GM19438 (cell line): ENCODE measurements around the gene DCAKD.

ENCODE experiments used
- ATAC-seq: cut with Tn5 transposase; IDR thresholded peaks from one replicate; pipeline ENCODE4 v1.9.1; 2021; ENCODE audit warnings: low read depth; ENCODE audit not compliant: unreplicated experiment

Gene DCAKD

GRCh38 chr17:45051060-45051719, at the start of gene DCAKD:
DCAKD (minus strand) TSS chr17:45051632; CDS start chr17:45034885, 16,747 bp downstream.
- ATAC-seq = peak; percentile 93

- ATAC-seq = no peak
These were observed 47.6 kb upstream of the DCAKD start for GRCh38 chr17:45098869-45099616.

GRCh38 chr17:45098081-45098868, 46.8 kb upstream of the DCAKD start:
- no peak for ATAC-seq

GRCh38 chr17:45096926-45097325, 45.5 kb upstream of the DCAKD start:
- ATAC-seq = no peak

- no peak for ATAC-seq
These were observed 44.7 kb upstream of the DCAKD start for GRCh38 chr17:45096141-45096540.

- ATAC-seq = no peak
These were observed 42.1 kb upstream of the DCAKD start for GRCh38 chr17:45093444-45094110.

- no peak for ATAC-seq
These were observed 41.5 kb upstream of the DCAKD start for GRCh38 chr17:45092911-45093430.

- ATAC-seq = no peak
These were observed 40.5 kb upstream of the DCAKD start for GRCh38 chr17:45091778-45092425.

GRCh38 chr17:45090711-45091110, 39.3 kb upstream of the DCAKD start:
- ATAC-seq = no peak

GRCh38 chr17:45088741-45089140, 37.3 kb upstream of the DCAKD start:
- no peak for ATAC-seq

- no peak for ATAC-seq
These were observed 36.5 kb upstream of the DCAKD start for GRCh38 chr17:45087978-45088377.

GRCh38 chr17:45087504-45087975, 36.1 kb upstream of the DCAKD start:
- no peak for ATAC-seq

- ATAC-seq = no peak
These were observed 35.6 kb upstream of the DCAKD start for GRCh38 chr17:45086865-45087503.

- no peak for ATAC-seq
These were observed 35.0 kb upstream of the DCAKD start for GRCh38 chr17:45086391-45086790.

- ATAC-seq = no peak
These were observed 29.7 kb upstream of the DCAKD start for GRCh38 chr17:45081047-45081703.

GRCh38 chr17:45077643-45078042, 26.2 kb upstream of the DCAKD start:
- ATAC-seq = no peak

GRCh38 chr17:45073414-45074070, 22.1 kb upstream of the DCAKD start:
- ATAC-seq = no peak

- no peak for ATAC-seq
These were observed 19.4 kb upstream of the DCAKD start for GRCh38 chr17:45070809-45071208.
